T47D (cell line): ENCODE measurements around the gene AFTPH.

ENCODE experiments used
- DNase-seq, 2 experiments: peaks; one replicate each; pipeline versions ENCODE4 v3.0.0 to v3.0.0-alpha.2; 2011 to 2012; ENCODE audit warnings: low read depth in 1 of 2, low spot score in 1 of 2
- JUND ChIP-seq: IDR thresholded peaks from 2 replicates; pipeline ENCODE4 v1.6.1; 2012; ENCODE audit warnings: low read depth
- in situ Hi-C: cut with HindIII; loops from 2 replicates; pipeline ENCODE4 v1.10.0; 2016; ENCODE audit warnings: low sequenced_read_pairs, low pct_unique_long_range_greater_than_20kb

Gene AFTPH

GRCh38 chr2:64535024-64535423 lies 10.9 kb downstream of the AFTPH start:
- in situ Hi-C loops, result no loop called here
- DNase-seq, result no peak
- no peak for TF ChIP-seq JUND

GRCh38 chr2:64537991-64538390 lies 13.9 kb downstream of the AFTPH start:
- TF ChIP-seq JUND, result no peak
- no peak for DNase-seq
- in situ Hi-C loops, result no loop called here

- TF ChIP-seq JUND, result no peak
- in situ Hi-C loops, result no loop called here
- DNase-seq, result no peak
Measured at GRCh38 chr2:64538764-64539433, 14.8 kb downstream of the AFTPH start.

- DNase-seq, result no peak
- in situ Hi-C loops, result no loop called here
- TF ChIP-seq JUND, result no peak
Measured at GRCh38 chr2:64540615-64541014, 16.5 kb downstream of the AFTPH start.

- DNase-seq, result no peak
- in situ Hi-C loops, result no loop called here
- TF ChIP-seq JUND, result no peak
Measured at GRCh38 chr2:64541547-64541946, 17.4 kb downstream of the AFTPH start.

GRCh38 chr2:64542071-64543007 lies 18.2 kb downstream of the AFTPH start:
- TF ChIP-seq JUND, result no peak
- no peak for DNase-seq
- in situ Hi-C loops, result no loop called here

- no peak for DNase-seq
- TF ChIP-seq JUND, result no peak
- in situ Hi-C loops, result no loop called here
Measured at GRCh38 chr2:64543008-64543697, 19.0 kb downstream of the AFTPH start.

- no peak for DNase-seq
- in situ Hi-C loops, result no loop called here
- TF ChIP-seq JUND, result no peak
Measured at GRCh38 chr2:64548761-64549160, 24.6 kb downstream of the AFTPH start.

- in situ Hi-C loops, result no loop called here
- no peak for DNase-seq
Measured at GRCh38 chr2:64550042-64550441, 25.9 kb downstream of the AFTPH start.

GRCh38 chr2:64551851-64552250 lies 27.7 kb downstream of the AFTPH start:
- TF ChIP-seq JUND, result no peak
- in situ Hi-C loops, result no loop called here
- DNase-seq, result no peak

More at GRCh38 chr2:64550042-64550441, 25.9 kb downstream of the AFTPH start:
- no peak for TF ChIP-seq JUND

- in situ Hi-C loops, result no loop called here
- DNase-seq, result no peak
- no peak for TF ChIP-seq JUND
Measured at GRCh38 chr2:64554117-64554516, 30.0 kb downstream of the AFTPH start.

- no peak for TF ChIP-seq JUND
- DNase-seq, result no peak
- in situ Hi-C loops, result no loop called here
Measured at GRCh38 chr2:64558445-64559081, 34.4 kb downstream of the AFTPH start.
